Measurements from ENCODE around the gene BNIP2.

- TF ChIP-seq POLR2AphosphoS5 (IDR thresholded peaks at IDR 0.05): peak; percentile 98
- no peak for TF ChIP-seq CTCF (IDR thresholded peaks at IDR 0.05)
- TF ChIP-seq EP300 (IDR thresholded peaks at IDR 0.05): no peak
- peak; percentile 87 for TF ChIP-seq POLR2A (IDR thresholded peaks at IDR 0.05; ENCODE audit: low read depth)
Measured at GRCh38 chr15:59688782-59689625, at the start of gene BNIP2.
